ENCODE results near the gene CNDP2.

CNDP2 gene

DNA sequence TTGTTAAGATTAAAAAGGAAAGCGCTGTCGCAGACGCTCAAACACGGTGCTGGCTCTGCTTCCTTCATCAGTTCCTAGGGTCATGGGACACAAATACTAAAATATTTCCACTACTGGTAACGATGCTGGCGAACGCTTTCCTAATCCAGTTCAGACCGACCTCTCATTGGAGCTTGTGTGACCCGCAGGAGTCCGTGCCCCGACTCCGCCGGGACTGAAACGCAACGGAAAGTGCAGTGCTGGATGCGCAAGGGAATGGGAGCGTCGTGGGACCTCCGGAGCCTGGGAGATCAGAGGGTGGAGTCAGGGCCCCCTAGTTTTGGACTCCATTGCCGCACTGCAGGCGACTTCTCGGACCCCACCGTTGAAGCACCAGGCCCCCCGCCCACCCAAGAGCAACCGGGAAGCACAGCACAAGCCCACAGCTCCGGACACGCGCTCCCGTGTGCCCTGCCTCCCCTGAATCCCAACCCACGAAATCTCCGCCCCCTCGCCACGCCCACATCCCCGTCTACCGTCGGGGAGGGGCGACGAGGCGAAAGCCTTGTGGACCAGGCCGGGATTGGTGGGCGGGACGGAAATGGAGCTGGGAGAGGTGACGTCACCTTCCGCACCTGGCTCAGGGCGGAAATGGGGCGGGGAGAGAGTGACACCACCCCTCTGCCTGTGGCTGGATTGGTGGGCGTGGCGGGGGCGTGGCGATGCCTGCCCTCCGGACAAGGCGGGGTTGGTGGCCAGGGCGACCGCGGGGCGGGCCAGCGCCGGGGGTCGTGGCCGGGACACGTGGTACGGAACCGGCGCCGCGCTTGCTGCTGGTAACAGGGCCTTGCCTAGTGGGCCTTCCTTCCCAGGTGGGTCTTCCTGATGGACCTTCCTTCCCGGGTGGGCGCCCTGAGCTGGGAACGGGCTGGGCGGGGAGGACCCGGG, at the start of gene CNDP2:
Gene CNDP2 (plus strand): TSS at position 783 of the 927 bp plus-strand sequence. CDS start 3,611 bp downstream, outside the sequence.
- peak; percentile 98 to 99 for DNase-seq

DNA sequence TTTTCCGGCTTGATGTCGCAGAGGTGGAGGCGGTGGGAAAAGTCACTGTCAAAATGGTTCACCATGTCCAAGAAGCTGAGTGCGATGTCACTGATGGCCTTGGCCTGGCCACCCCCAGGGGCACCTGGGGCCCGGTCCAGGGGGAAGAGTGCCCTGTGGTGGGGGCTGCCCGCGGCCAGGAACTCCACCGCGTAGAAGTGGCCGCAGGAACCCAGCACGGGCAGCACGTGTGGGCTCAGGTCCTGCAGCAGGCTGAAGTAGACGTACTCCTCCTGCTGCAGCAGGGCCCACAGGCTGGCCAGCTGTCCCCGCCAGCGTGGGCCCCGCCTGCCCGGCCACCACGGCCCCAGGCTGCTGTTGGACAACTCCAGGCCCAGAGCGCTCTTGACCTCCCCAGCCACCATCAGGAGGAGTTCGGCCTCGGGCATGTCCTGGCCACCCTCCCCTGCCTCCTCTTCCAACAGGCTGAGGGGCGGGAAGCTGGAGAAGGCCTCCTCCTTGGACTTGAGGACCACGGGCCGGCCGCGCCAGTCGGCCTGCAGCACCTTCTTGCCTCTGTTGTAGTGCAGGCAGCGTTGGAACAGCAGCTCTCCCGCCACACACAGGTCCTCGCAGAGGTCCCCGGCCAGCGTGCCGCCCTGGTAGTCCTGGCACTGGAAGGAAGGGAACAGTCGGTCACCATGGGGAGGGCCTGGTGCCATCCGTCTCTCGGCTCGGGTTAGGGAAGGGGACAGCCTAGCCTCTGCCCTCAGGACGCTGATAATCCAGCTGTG, 49.3 kb upstream of the CNDP2 start:
- DNase-seq = no peak

DNA sequence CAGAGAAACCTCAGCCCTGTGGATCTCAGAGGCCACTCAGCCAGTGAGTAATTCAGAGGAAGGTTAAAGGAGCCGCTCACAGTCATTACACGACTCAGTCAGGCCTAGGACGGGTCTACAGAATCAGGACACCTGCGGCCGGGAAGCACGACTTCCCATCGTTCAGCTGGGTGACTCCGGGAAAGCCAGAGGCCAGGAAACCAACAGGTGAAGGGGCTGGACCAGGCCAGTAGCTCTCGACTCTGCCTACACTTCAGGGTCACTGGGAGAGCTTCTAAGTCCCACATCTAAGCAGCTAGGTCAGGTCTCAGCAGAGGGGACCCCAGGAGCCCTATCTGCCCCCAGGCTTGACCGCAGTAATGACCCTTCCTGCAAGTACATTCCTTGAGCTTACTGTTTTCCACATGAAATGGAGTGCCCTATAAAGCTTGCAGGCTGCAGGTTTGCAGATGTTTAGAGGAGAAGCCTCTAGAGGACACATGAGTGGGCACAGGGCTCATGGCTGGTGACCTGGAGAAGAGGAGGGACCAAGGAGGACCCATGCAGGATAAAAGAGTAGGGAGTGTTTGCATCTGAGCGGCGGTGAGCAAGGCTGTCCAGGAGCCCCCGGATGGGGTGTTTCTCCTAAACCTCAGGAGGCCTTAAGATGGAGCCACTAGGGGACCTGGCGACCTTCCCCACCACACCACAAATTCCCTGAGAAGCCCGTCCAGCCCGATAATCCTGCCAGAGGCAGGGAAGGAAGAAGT, 48.6 kb upstream of the CNDP2 start:
- DNase-seq = no peak

DNA sequence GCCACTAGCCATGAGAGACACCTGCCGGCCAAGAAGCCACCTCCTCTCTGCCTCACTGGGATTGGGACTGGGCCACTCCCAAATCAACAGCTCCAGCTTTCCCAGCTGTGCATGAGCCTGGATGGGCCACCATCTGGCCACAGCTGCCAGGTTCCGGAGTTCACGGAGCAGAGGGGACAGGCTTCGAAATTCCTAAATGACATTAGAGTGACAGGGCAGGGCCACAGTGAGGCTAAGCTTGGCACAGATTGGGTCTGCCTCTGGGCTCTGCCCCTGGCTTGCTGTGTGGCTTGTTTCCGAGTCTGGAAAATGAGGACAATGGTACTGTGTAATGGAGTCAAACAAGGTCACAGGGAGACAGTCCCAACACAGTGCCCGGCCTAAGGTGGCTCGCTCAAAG, 45.5 kb upstream of the CNDP2 start:
- no peak for DNase-seq

DNA sequence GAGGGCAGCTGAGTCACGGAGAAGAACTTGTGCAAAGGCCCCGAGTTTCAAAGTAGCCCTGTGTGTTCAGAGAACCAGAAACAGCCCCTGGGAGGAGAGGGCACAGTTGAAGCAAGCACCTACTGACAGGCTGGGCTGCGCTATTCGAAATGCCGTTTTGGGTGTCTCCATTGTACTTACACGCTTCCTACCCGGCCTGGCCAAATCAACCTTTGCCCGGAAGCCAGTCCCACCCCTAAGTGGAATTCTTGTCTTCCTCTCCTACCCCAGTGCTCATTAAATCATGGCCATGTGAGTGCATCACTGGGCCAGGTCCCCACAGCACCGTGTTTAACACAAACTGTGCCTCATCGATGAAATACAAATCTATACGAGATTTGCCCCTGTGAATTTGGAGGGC, 45.0 kb upstream of the CNDP2 start:
- no peak for DNase-seq

DNA sequence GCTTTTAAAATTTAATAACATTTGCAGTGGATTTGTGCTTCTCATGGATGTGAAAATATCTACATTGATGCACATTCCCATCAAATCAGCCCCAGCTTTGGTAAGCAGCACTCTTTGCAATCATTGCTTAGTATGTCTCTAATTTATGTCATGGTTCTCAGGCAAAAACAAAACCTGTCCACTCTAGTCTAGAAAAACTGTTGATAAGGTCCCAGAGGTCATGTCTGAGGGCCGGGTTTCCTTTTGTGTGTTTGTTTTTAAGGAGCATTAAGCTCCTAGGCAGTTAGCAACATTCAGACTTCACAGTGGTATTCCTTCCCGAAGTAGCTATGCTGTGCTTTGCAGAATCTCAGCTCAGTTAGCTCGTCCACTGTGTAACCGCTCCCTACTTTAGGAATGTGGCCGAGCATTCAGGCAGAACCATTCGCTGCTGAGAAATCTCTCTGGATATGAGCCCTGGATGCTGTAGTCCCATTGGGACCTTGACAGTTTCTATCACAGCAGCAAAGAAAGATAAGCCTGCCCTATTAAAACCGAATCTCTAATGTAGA, 43.1 kb upstream of the CNDP2 start:
- no peak for DNase-seq

DNA sequence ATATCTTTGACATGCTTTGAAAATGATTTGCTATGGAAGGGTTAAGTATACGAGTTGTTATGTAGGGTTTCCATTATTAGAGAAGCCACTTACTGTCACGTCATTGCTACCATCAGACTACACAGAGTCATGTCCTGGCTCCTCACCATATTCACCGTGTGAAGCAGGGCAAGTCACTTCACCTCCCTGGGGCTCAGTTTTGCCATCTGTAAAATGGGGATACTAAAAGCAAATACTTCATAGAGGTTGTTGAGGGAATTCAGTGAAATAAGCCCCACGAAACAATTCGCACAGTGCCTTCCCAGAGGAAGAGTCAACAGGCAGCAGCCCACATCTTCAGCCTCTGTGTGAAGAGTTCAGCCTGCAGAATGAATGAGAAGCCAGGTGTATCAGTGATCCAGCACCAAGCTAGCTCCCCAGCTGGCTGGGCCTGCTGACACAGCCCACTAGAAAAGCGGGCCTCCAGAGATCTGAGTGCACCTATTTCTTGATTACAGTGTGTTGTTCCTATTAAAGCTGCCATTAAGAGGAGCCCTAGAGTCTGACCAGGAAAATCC, 42.4 kb upstream of the CNDP2 start:
- DNase-seq = no peak

DNA sequence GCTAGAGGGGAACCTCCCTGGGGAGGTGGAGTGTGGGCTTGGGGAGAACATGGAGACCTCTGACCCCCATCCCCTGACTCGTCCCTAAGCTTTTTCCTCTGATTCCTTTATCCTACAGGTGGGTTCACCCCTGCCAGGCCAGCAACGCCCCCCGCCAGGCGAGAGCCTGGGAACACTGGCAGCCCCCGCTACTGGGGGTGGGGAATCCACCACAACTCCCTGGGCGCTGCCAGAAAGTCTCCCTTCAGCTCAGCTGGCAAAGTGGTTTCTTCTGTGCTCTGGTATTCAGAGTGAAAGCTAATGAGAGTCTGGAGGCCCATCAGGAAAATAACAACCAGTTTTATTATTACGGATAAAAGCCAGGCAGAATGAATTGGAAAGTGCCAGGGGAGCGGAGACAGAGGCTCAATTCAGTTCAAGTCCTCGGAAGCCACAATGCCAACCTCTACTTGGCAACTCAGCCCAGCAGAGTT, 41.8 kb upstream of the CNDP2 start:
- no peak for DNase-seq

DNA sequence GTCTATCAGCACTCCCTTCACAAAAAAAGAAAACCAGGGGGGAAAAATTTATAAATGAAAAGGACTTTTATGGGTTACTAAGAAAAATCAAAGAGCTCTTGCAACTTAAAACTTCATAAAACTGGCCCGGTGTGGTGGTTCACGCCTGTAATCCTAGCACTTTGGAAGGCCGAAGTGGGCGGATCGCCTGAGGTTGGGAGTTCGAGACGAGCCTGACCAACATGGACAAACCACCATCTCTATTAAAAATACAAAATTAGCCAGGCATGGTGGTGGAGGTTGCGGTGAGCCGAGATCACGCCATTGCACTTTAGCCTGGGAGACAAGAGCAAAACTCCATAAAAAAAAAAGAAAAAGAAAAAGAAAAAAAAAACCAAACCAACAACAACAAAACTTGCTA, 40.8 kb upstream of the CNDP2 start:
- no peak for DNase-seq

DNA sequence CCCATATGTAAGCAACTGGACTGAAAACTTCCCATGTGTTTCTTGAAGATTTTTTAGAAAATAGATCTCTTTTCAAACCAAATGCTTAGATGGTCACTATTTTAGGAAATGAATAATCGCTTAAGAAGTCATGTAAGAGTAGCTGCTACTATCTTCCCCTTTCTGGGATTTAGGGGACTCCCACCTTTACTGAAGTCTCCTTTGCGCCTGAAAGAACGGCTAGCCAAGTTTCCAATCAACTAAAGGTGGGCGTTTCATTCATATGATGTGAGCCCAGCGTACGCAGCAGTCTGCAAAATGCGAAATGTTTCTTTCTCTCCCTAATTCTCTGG, 40.2 kb upstream of the CNDP2 start:
- no peak for DNase-seq

DNA sequence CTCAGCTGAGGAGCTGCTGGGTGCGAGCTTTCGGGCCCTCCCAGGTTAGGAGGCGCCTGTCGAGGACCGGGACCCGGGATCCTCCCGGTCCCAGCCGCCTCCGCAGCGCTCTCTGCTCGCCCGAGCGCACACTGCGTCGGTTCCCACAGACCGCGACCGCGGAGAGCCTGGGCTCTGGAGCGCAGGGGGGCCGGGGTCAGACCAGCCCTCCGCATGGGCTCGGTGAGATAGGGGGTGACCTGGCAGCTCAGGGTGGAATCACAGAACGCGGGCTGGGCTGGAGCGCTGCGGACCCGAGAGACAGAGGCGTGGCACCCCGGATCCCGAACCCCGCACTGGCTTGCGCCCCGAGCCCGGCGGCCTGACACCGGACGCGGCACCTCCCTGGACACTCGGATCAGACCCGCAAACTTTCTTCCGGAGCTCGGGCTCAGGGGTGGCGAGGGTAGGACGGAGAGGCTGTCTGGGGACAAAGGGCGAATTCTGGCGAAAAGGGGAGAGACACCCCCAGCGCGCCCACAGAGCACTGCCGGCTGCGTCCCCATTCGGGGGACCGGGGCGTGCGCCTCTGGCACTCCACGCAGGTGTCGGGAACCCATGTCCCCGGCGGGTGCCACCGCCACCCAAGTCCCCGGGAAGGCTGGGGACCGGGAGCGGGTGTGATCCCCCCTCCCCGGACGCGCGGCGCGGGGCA, 39.7 kb upstream of the CNDP2 start:
- no peak for DNase-seq

DNA sequence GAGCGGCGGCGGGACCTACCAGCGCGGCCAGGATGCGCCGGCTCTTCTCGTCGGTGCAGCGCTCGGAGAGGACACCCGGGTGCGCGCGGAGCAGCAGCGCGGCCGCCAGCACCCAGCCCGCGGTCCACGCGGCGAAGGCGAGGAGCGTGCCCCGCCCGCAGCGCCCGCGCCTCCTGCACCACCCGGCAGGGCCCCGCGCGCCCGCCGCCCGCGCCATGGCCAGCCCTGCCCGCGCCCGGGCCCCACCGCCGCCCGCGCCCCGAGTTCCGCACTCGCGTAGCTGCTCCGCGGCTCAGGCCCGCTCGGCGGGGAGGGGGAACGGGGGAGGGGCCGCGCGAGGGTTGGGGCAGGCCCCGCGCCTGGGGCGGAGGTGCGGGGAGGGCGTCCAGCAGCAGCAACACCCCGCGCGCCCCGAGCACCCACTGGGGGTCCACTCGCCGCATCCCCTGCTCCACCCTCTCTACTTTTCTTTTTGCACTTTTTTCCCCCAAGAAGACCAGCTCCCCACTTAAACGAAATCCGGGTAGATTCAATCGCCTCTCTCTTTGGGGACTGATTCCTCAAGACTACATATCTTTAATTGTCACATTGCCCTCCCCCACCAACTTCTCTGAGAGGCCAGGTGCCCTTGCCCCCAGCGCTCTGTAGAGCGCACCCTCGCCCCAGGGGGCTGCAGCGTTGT, 39.0 kb upstream of the CNDP2 start, which contains the start of gene DIPK1C:
Gene DIPK1C (minus strand): TSS at position 266 of the 682 bp plus-strand sequence. CDS start 49 bp downstream, at position 217.
- DNase-seq = no peak

DNA sequence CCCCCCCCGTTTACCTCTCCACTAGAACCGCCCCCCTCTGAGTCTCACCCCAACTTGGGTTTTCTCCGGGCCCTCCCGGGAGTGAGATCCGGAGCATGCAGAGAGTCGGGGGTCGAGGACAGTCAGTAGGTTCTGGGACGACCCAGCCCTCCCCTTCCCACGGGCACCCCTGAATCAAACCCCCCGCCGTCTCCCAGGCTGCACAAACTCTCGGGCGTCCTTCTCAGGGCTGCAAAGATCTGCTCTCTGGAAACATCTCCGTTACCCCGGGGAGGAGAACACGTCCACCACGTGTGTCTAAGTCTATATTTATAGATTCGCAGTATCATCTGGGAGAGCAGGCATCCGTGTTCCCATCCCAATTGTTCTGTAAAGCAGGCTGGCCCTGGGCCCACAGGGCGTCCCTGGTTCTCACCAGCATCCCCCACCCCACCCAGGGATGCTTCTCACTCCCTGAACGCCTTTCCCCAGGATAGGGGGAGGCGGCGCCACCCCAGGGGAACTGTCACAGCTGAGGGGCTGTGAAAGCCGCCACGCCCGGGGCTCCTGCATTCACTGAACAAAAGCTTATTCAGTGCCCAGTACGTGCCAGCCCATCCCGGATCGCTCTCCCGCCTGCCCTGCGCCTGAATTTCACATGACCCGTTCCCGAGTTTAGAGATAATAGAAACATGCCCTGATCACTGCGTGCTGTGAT, 38.3 kb upstream of the CNDP2 start:
- no peak for DNase-seq

DNA sequence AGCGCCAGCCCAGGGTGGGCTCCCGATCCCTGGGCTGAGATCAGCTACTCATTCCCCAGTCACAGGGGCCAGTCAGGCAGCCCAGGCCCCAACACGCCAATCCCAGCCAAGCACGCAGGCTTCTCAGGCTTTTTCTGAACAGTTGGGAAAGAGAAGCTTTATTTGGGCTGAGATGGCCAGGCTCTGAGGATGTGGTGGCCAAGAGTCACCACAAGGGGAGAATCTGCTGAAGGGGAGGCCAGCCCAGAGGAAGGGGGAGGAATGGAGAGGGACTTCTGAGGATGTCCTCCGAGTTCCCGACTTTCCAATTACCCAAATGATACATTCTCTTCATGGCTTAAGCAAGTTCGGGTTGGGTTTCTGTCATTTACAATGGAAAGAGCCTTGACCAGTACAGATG, 36.3 kb upstream of the CNDP2 start:
- DNase-seq = no peak

DNA sequence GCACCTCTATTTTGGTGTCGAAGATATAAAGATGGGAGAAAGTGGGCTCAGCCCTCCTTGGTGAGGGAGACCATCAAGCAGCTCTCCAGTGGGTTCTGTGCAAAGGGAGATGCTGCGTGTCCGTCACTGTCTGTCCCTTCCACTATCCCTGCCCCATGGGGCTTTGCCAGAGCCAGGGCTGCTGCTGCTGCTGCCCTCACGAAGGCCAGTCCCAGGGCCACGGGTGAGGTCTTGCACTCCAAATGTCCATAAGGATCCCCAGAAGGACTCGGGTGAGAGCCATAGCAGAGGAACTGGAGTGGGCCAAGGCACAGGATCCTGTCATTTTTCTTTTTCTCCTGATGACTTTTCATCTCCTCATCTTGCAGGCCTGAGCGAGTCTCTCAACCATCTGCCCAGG, 35.3 kb upstream of the CNDP2 start:
- no peak for DNase-seq

DNA sequence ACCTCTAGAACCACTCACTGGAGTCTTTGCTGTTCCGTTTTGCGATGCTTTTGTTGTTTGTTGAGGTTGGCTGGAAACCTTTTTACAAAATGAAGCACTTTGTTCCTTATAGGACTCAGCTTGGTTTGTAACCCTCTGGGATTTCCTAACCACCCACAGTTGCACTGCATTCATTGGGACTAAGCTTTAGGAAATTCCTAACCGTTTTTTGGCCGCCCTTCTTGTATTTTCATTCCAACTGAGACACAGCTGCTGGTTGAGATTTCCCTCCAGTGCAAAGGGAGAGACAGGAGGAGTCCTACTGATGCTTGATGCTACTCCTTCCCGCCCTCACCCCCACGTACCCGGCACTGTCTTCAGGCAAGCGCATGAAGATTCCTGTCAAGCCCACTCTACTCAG, 32.9 kb upstream of the CNDP2 start:
- no peak for DNase-seq

DNA sequence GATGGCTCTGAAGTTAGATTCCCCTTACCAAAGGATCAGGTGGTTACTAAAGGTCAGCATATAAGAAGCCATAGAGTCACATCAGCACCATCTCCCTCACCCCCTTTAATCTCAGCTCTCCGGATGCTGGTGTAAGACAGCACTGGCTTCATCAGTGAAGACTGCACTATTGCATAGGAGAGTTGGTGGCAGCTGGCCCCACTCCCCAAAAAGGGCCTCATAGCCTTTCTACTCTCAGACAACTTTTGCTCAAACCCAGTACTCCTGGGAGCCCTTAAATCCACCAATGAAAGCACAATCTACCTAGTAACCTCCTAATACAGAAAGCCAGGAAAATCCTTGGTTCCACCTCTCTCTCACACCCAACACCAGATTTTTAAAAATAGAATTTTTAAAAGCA, 32.2 kb upstream of the CNDP2 start:
- no peak for DNase-seq

DNA sequence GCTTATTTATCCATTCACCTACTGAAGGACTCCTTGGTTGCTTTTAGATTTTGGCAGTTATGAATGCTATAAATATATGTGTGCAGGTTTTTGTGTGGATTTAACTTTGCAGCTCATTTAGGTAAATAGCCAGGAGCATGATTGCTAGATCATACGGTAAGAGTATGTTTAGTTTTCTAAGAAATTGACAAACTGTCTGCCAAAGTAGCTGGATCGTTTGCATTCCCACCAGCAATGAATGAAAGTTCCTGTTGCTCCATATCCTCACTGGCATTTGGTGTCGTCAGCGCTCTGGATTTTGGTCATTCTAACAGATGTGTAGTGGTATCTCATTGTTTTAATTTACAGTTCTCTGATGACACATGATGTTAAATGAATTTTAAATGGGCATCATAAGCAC, 30.4 kb upstream of the CNDP2 start:
- DNase-seq = no peak

DNA sequence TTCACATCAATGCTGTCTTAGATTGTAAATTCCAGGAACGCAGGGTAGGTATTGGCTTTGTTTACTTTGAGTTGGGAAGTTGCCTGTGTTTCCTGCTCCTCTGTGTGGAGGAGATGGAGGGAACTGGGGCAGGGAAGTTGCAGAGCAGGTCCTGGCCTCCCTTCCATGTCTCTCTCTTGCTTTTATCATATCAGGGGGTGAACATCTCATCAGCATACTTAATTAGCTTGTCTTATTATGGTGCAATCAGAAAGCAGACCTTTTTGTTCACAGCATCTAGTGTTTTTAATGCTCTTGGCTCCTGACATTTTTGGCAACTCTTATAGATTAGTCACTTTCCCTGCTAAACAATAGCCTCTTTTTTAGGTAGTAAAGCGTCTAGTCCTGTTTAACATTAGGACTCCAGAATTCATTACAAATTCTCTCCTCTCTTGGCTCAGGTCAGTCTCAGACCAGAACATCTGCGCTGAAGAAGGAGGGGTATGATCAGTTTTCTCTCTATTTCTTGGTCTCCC, 27.6 kb upstream of the CNDP2 start:
- DNase-seq = no peak

DNA sequence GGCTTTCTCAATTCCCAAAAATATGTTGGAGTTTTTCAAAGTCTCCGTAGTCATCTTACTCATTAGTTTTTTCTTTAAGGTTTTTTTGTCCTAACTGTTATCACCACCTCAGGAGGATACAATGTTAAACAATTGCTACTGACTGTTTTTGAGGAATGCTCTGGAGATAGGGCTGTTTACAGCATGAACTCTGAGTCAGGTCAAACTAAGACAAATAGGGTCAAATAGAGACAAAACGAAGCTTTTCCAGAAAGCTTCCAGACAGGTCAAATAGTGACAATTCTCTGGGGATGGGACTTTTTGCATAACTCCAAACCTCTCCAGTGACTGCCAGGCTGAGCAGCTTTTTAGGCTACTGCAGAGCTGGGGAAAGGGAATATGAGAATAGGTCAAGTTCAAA, 23.9 kb upstream of the CNDP2 start:
- DNase-seq = no peak

All from CD4-positive, alpha-beta T cell treated with Interleukin-4 for 1 hour (primary cell).